AG04449 (cell line): Measurements from ENCODE around the gene PTGIR.

Experiments used
- CTCF ChIA-PET: fragments of 350-600 bp; formaldehyde crosslinking; extraction: SDS; loops from one replicate; lab custom pipeline; 2021; ENCODE audit warnings: antibody characterized with exemption; lab: Yijun Ruan, JAX
- POLR2A ChIA-PET: fragments of 400-600, 350-600 bp; formaldehyde crosslinking; extraction: SDS; loops from one replicate; lab custom pipeline; 2020; ENCODE audit warnings: antibody characterized with exemption, inconsistent platforms; lab: Yijun Ruan, JAX
- DNase-seq: peaks from one replicate; pipeline ENCODE4 v3.0.0-alpha.2; 2010; ENCODE audit warnings: low read depth, low spot score
- H3K4me3 ChIP-seq: 2 replicates; pipeline ENCODE4 v1.5.1; 2011; ENCODE audit warnings: low read depth, mild to moderate bottlenecking, control low read depth, low read length
- TF ChIP-seq, protein P1 (sequence below): IDR thresholded peaks from one replicate; pipeline ENCODE4 v1.5.1; 2011; ENCODE audit warnings: mild to moderate bottlenecking, moderate library complexity, low read length, control low read depth, inconsistent platforms; ENCODE audit not compliant: insufficient read depth; ENCODE audit errors: missing control alignments

Gene PTGIR

DNA sequence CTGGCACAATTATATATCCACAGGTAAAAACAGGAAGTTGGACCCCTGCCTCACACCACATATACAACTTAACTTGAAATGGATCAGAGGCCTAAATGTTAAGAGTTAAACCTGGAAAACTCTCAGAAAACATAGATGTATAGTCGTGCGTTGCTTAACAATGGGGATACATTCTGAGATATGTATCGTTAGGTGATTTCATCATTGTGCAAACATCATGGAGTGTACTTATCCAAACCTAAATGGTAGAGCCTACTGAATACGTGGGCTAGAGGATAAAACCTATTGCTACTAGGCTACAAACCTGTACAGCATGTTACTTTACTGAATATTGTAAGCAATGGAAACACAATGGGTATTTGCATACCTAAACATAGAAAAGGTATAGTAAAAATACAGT lies 38.6 kb downstream of the PTGIR start:
- TF ChIP-seq, protein P1, sequence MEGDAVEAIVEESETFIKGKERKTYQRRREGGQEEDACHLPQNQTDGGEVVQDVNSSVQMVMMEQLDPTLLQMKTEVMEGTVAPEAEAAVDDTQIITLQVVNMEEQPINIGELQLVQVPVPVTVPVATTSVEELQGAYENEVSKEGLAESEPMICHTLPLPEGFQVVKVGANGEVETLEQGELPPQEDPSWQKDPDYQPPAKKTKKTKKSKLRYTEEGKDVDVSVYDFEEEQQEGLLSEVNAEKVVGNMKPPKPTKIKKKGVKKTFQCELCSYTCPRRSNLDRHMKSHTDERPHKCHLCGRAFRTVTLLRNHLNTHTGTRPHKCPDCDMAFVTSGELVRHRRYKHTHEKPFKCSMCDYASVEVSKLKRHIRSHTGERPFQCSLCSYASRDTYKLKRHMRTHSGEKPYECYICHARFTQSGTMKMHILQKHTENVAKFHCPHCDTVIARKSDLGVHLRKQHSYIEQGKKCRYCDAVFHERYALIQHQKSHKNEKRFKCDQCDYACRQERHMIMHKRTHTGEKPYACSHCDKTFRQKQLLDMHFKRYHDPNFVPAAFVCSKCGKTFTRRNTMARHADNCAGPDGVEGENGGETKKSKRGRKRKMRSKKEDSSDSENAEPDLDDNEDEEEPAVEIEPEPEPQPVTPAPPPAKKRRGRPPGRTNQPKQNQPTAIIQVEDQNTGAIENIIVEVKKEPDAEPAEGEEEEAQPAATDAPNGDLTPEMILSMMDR, result no peak
- no peak overlapping the region for H3K4me3 ChIP-seq
- ChIA-PET CTCF (no interaction called here), POLR2A (no interaction called here)
- DNase-seq, result no peak

- no peak overlapping the region for H3K4me3 ChIP-seq
- CTCF ChIA-PET, result interaction anchor here (0.7 to 1.1 kb wide), 2 partner anchors 77 to 222 kb away, joined by 3 read pairs; no protein-coding TSS in a partner anchor
- TF ChIP-seq, protein P1, result no peak
- POLR2A ChIA-PET, result no interaction called here
- no peak for DNase-seq
These were observed 39.4 kb downstream of the PTGIR start for GRCh38 chr19:46585539-46585938.

DNA sequence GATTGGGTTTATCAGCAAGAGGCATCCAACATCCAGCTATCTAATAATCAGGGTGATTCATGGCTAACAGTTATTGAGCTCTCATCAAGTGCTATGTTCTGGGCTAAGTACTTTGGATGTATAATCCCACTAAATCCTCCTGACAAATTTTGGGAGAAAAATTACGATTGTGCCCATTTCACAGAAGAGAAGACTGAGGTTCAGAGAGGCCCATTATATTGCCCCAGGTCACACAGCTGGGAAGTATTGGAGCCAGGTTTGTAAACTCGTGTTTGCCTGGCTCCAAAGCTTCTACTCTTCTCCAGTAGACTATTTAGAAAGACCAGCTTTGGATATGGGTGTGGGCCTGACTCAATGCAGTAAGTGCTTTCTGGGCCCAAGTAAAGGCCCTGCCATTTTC lies 44.6 kb downstream of the PTGIR start:
- H3K4me3 ChIP-seq, result no peak overlapping the region
- TF ChIP-seq, protein P1, result no peak
- CTCF ChIA-PET, result interaction anchor here (0.8 to 1.4 kb wide), 5 partner anchors 11 to 64 kb away, joined by 3 to 5 read pairs (median 4); no protein-coding TSS in a partner anchor
- DNase-seq, result no peak
- POLR2A ChIA-PET, result no interaction called here

DNA sequence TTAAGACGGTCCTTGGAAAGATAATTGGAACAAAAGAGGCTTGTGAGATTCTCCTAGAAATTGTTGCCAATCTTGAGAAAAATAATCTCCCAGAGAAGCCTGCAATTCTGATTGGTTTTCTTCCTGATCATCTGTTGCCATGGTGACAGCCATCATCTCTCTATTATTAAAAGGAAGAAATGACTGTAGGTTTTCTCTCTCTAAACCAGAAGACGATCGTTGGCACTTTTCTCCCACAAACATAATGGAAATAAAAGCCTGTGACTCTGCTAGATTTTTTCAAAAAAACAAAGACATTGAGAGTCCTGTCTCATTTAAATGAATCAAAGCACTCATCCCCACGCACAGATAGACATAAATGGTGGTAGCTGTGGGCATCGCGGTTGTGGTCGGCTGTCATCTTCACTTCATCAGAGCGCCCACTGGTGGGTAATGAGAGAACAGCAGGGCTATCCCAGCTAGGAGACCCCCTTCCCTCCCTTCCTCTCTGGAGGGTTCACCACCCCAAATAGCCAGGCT lies 45.5 kb downstream of the PTGIR start:
- TF ChIP-seq, protein P1, result peak; percentile 37
- ChIA-PET CTCF (interaction anchor here (1.0 to 1.6 kb wide), 4 partner anchors 10 to 82 kb away, joined by 3 to 5 read pairs (median 4); no protein-coding TSS in a partner anchor), POLR2A (no interaction called here)
- H3K4me3 ChIP-seq, result no peak overlapping the region
- no peak for DNase-seq

DNA sequence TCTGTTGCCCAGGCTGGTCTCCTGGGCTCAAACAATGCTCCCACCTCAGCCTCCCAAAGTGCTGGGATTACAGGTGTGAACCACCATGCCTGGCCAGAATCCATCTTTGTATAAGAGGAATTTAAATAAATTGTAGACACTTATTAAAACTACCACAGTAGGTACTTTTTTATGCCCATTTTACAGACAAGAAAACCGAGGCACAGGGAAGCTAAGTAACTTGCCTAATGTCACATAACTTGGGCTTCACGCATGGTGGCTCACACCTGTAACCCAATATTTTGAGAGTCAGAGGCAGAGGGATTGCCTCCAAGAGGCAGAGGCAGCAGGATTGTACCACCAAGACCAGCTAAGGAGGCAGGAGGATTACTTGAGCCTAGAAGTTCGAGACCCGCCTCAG lies 46.4 kb downstream of the PTGIR start:
- ChIA-PET POLR2A (interaction anchor here (0.6 kb wide), 1 partner anchor 22 kb away, joined by 3 read pairs; no protein-coding TSS in a partner anchor), CTCF (interaction anchor here (1.6 kb wide), 1 partner anchor 83 kb away, joined by 3 read pairs; no protein-coding TSS in a partner anchor)
- H3K4me3 ChIP-seq, result no peak overlapping the region

GRCh38 chr19:46574533-46574932 lies 50.4 kb downstream of the PTGIR start:
- POLR2A ChIA-PET, result no interaction called here
- no peak for DNase-seq
- H3K4me3 ChIP-seq, result no peak overlapping the region
- TF ChIP-seq, protein P1, result no peak
- CTCF ChIA-PET, result interaction anchor here (1.1 to 3.3 kb wide), 3 partner anchors 36 to 58 kb away, joined by 3 to 16 read pairs (median 3); no protein-coding TSS in a partner anchor

More for the DNA sequence above, 46.4 kb downstream of the PTGIR start:
- TF ChIP-seq, protein P1, result no peak
- DNase-seq, result no peak
